IMR-90 (cell line): ENCODE data around the gene NOTCH3. TPM values are rescaled to one million over a fixed set of nuclear protein-coding genes. Genes with fewer than 3 reads are reported as not detected.

Experiments used
- ATAC-seq: fragments of 200-7000 bp; cut with Tn5 transposase; 2 replicates; pipeline ENCODE4 v1.9.1; 2020; ENCODE audit warnings: low read depth, mild to moderate bottlenecking, moderate library complexity
- BruUV-seq: library from RNA; stranded (reverse); fragments of 400-500 nt; replicated peaks from 2 replicates; lab custom pipeline; 2021; lab: Mats Ljungman, UMichigan
- CTCF ChIA-PET: fragments of 300-600 bp; formaldehyde crosslinking; extraction: SDS; loops from one replicate; lab custom pipeline; 2021; ENCODE audit warnings: antibody characterized with exemption; lab: Yijun Ruan, JAX
- POLR2A ChIA-PET: fragments of 300-600 bp; sonication (Branson Sonifier 250); formaldehyde crosslinking; loops from one replicate; lab custom pipeline; 2022; ENCODE audit warnings: antibody characterized with exemption; ENCODE audit not compliant: unreplicated experiment; lab: Charles Lee
- DNase-seq: peaks from one replicate; pipeline ENCODE4 v3.0.0; 2013
- H2AFZ ChIP-seq: replicated peaks from 2 replicates; pipeline ENCODE3; 2013; ENCODE audit warnings: low read length, mild to moderate bottlenecking; ENCODE audit not compliant: poor library complexity
- H2AK5ac ChIP-seq: 2 replicates; pipeline ENCODE4 v1.6.1; 2013; ENCODE audit warnings: low read depth, low read length, inconsistent platforms
- H2AK9ac ChIP-seq: replicated peaks from 2 replicates; pipeline ENCODE3; 2013; ENCODE audit warnings: mild to moderate bottlenecking, low read depth, low read length, moderate library complexity; ENCODE audit not compliant: poor library complexity
- H2BK120ac ChIP-seq: 2 replicates; pipeline ENCODE4 v1.6.1; 2013; ENCODE audit warnings: low read depth, low read length, inconsistent platforms
- H2BK15ac ChIP-seq: 3 replicates; pipeline ENCODE4 v1.6.1; 2013; ENCODE audit warnings: low read depth, low read length, inconsistent platforms
- H2BK20ac ChIP-seq: 2 replicates; pipeline ENCODE4 v1.6.1; 2013; ENCODE audit warnings: low read depth, mild to moderate bottlenecking, inconsistent platforms, low read length, moderate library complexity
- H2BK5ac ChIP-seq: 2 replicates; pipeline ENCODE4 v1.6.1; 2013; ENCODE audit warnings: mild to moderate bottlenecking, low read depth, low read length, inconsistent platforms; ENCODE audit not compliant: poor library complexity, severe bottlenecking
- H3K14ac ChIP-seq: replicated peaks from 2 replicates; pipeline ENCODE4 v1.6.1; 2013; ENCODE audit warnings: low read depth, low read length, inconsistent platforms
- H3K18ac ChIP-seq: 2 replicates; pipeline ENCODE4 v1.6.1; 2013; ENCODE audit warnings: low read depth, low read length, control low read depth
- H3K23ac ChIP-seq: 2 replicates; pipeline ENCODE4 v1.6.1; 2013; ENCODE audit warnings: low read depth, low read length, inconsistent platforms
- H3K27ac ChIP-seq: 2 replicates; pipeline ENCODE4 v1.5.1; 2013; ENCODE audit warnings: mild to moderate bottlenecking, control low read depth, low read length; ENCODE audit not compliant: insufficient read depth
- H3K27me3 ChIP-seq: 2 replicates; pipeline ENCODE4 v1.6.1; 2013; ENCODE audit warnings: low read length; ENCODE audit not compliant: control insufficient read depth, insufficient read depth
- H3K36me3 ChIP-seq: 2 replicates; pipeline ENCODE4 v1.6.1; 2013; ENCODE audit warnings: low read length, mixed read lengths; ENCODE audit not compliant: control insufficient read depth, insufficient read depth
- H3K4ac ChIP-seq: 2 replicates; pipeline ENCODE4 v1.6.1; 2013; ENCODE audit warnings: low read depth, low read length, inconsistent platforms
- H3K4me1 ChIP-seq: 2 replicates; pipeline ENCODE4 v1.6.1; 2013; ENCODE audit warnings: low read length, mixed read lengths; ENCODE audit not compliant: control insufficient read depth, insufficient read depth
- H3K4me2 ChIP-seq: 2 replicates; pipeline ENCODE4 v1.6.1; 2013; ENCODE audit warnings: low read depth, mild to moderate bottlenecking, control low read depth, low read length, moderate library complexity
- H3K4me3 ChIP-seq: 2 replicates; pipeline ENCODE4 v1.5.1; 2013; ENCODE audit warnings: low read depth, mild to moderate bottlenecking, control low read depth, low read length, moderate library complexity; ENCODE audit not compliant: insufficient read depth
- H3K56ac ChIP-seq: 2 replicates; pipeline ENCODE4 v1.6.1; 2013; ENCODE audit warnings: low read length, inconsistent platforms; ENCODE audit not compliant: insufficient read depth; ENCODE audit errors: extremely low read depth
- H3K79me1 ChIP-seq, 2 experiments: 2 replicates each; pipeline ENCODE4 v1.6.1; 2013; ENCODE audit warnings: low read length in 2 of 2, inconsistent platforms in 1 of 2, low read depth in 1 of 2
- H3K9ac ChIP-seq: 2 replicates; pipeline ENCODE4 v1.6.1; 2013; ENCODE audit warnings: low read depth, low read length, control low read depth
- H3K9me1 ChIP-seq: 2 replicates; pipeline ENCODE4 v1.6.1; 2013; ENCODE audit warnings: low read length, inconsistent platforms; ENCODE audit not compliant: insufficient read depth
- H3K9me3 ChIP-seq: 2 replicates; pipeline ENCODE4 v1.6.1; 2013; ENCODE audit warnings: low read length; ENCODE audit not compliant: control insufficient read depth, insufficient read depth
- H4K20me1 ChIP-seq: 2 replicates; pipeline ENCODE4 v1.6.1; 2013; ENCODE audit warnings: low read length, inconsistent platforms; ENCODE audit not compliant: insufficient read depth
- H4K5ac ChIP-seq: 2 replicates; pipeline ENCODE4 v1.6.1; 2013; ENCODE audit warnings: mild to moderate bottlenecking, low read depth, low read length, control low read depth
- H4K8ac ChIP-seq, 2 experiments: 2 replicates each; pipeline ENCODE4 v1.6.1; 2013; ENCODE audit warnings: low read depth in 2 of 2, low read length in 2 of 2, control low read depth in 1 of 2, inconsistent platforms in 1 of 2
- H4K91ac ChIP-seq: 2 replicates; pipeline ENCODE4 v1.6.1; 2013; ENCODE audit warnings: low read depth, low read length, inconsistent platforms; ENCODE audit not compliant: insufficient read depth
- BHLHE40 ChIP-seq: fragments of 150-350 bp; IDR thresholded peaks from 2 replicates; pipeline ENCODE4 v1.6.1; 2016; ENCODE audit warnings: mild to moderate bottlenecking, low read depth, low read length
- CEBPB ChIP-seq: IDR thresholded peaks from 2 replicates; pipeline ENCODE4 v1.6.1; 2012; ENCODE audit warnings: low read depth, low read length, improper control_type of control experiment
- CHD1 ChIP-seq: IDR thresholded peaks from 2 replicates; pipeline ENCODE4 v1.6.1; 2012; ENCODE audit warnings: low read depth, low read length, improper control_type of control experiment
- CTCF ChIP-seq: conservative IDR thresholded peaks from 2 replicates; pipeline ENCODE4 v1.5.1; 2012; ENCODE audit warnings: mild to moderate bottlenecking, low read depth, low read length, improper control_type of control experiment
- ELK1 ChIP-seq: fragments of 150-350 bp; IDR thresholded peaks from 2 replicates; pipeline ENCODE4 v1.6.1; 2016; ENCODE audit warnings: low read depth, mild to moderate bottlenecking, low read length, moderate library complexity, borderline replicate concordance
- FOS ChIP-seq: fragments of 150-350 bp; IDR thresholded peaks from 2 replicates; pipeline ENCODE4 v1.6.1; 2016; ENCODE audit warnings: low read depth, low read length
- MAFK ChIP-seq: IDR thresholded peaks from 2 replicates; pipeline ENCODE4 v1.6.1; 2012; ENCODE audit warnings: low read depth, low read length, improper control_type of control experiment
- MAZ ChIP-seq: IDR thresholded peaks from 2 replicates; pipeline ENCODE4 v1.6.1; 2012; ENCODE audit warnings: low read depth, mild to moderate bottlenecking, low read length, improper control_type of control experiment, moderate library complexity, borderline replicate concordance
- MXI1 ChIP-seq: IDR thresholded peaks from 2 replicates; pipeline ENCODE4 v1.6.1; 2012; ENCODE audit warnings: low read depth, mild to moderate bottlenecking, low read length, moderate library complexity, borderline replicate concordance
- NFE2L2 ChIP-seq: fragments of 150-350 bp; IDR thresholded peaks from 2 replicates; pipeline ENCODE4 v1.6.1; 2016; ENCODE audit warnings: low read depth, mild to moderate bottlenecking, low read length
- POLR2A ChIP-seq: IDR thresholded peaks from 2 replicates; pipeline ENCODE4 v1.6.1; 2012; ENCODE audit warnings: mild to moderate bottlenecking, low read depth, low read length
- RAD21 ChIP-seq: IDR thresholded peaks from 2 replicates; pipeline ENCODE4 v1.6.1; 2012; ENCODE audit warnings: low read length, improper control_type of control experiment
- RCOR1 ChIP-seq: IDR thresholded peaks from 2 replicates; pipeline ENCODE4 v1.6.1; 2012; ENCODE audit warnings: mild to moderate bottlenecking, low read length, improper control_type of control experiment; ENCODE audit not compliant: insufficient replicate concordance
- SMC3 ChIP-seq: fragments of 150-350 bp; IDR thresholded peaks from 2 replicates; pipeline ENCODE4 v1.6.1; 2016; ENCODE audit warnings: low read depth, mild to moderate bottlenecking, antibody characterized with exemption, low read length, moderate library complexity
- USF2 ChIP-seq: fragments of 150-350 bp; IDR thresholded peaks from 2 replicates; pipeline ENCODE4 v1.6.1; 2017; ENCODE audit warnings: mild to moderate bottlenecking, antibody characterized with exemption, low read length, low read depth
- WGBS, 2 experiments: methylation state at CpG; one replicate each; pipeline versions ENCODE4 v1.1.5 to v1.1.7; 2013; ENCODE audit warnings: missing lambda C conversion rate in 2 of 2; ENCODE audit not compliant: insufficient read length in 1 of 2; ENCODE audit errors: extremely low coverage in 2 of 2; 5-methylcytosine and 5-hydroxymethylcytosine counted together
- dilution Hi-C: fragments of 300-500 bp; cut with HindIII; formaldehyde crosslinking; loops from one replicate; pipeline ENCODE4 v1.14.3; 2018; ENCODE audit warnings: low sequenced_read_pairs; ENCODE audit not compliant: unreplicated experiment
- in situ Hi-C: fragments of 300-500 bp; cut with MboI; formaldehyde crosslinking; loops from 3 replicates; pipeline ENCODE4 v1.14.3; 2019; ENCODE audit warnings: low sequenced_read_pairs, inconsistent platforms, mixed read lengths
- intact Hi-C: fragments of 100-400 bp; cut with micrococcal nuclease; formaldehyde crosslinking; loops from 2 replicates; pipeline ENCODE4 v1.10.0; 2022
- polyA plus RNA-seq, 3 experiments: library from polyadenylated mRNA; depleted of rRNA; stranded (reverse); fragments of >200 nt; gene quantifications; 2 replicates each; pipeline ENCODE4 v1.2.3, GENCODE V29; 2012; ENCODE audit warnings: low replicate concordance in 1 of 3
- total RNA-seq: library from RNA; depleted of rRNA; stranded (reverse); fragments of >200 nt; gene quantifications from 2 replicates; pipeline ENCODE4 v1.2.3, GENCODE V29; 2012

The NOTCH3 gene
- total and polyA plus RNA-seq, 2 of the 4 experiments (the other 2 are of a cell fraction), result 5.9 to 25.1 TPM

GRCh38 chr19:15181394-15181793, 19.4 kb downstream of the NOTCH3 start:
- no peaks in the 10 kb centered on the region for H3K9me3 ChIP-seq
- no peak overlapping the region for H4K8ac ChIP-seq
- no peak for TF ChIP-seq CTCF
- TF ChIP-seq NFE2L2, result no peak
- TF ChIP-seq SMC3, result no peak
- no peak for TF ChIP-seq CEBPB
- TF ChIP-seq POLR2A, result no peak
- no peak for TF ChIP-seq BHLHE40
- no peak for TF ChIP-seq MAZ
- no peak for TF ChIP-seq RAD21
- no peak for TF ChIP-seq MAFK
- no peak for TF ChIP-seq ELK1
- no peak for TF ChIP-seq MXI1
- no peak for TF ChIP-seq USF2
- TF ChIP-seq FOS, result no peak
- no peak for TF ChIP-seq CHD1
- TF ChIP-seq RCOR1, result no peak
- H3K27ac ChIP-seq, result no peak overlapping the region
- H2BK120ac ChIP-seq, result no peak overlapping the region
- CTCF ChIA-PET, result no interaction called here
- no peak overlapping the region for H2BK15ac ChIP-seq
- no peak overlapping the region for H3K4ac ChIP-seq
- H3K36me3 ChIP-seq, result peaks cover 49% of the 10 kb centered on the region
- no peak overlapping the region for H4K91ac ChIP-seq
- BruUV-seq, result no TSS peak
- H2BK20ac ChIP-seq, result no peak overlapping the region
- no peak overlapping the region for H3K9ac ChIP-seq
- dilution Hi-C loops, result no loop called here
- H3K27me3 ChIP-seq, result no peaks in the 10 kb centered on the region
- H3K14ac ChIP-seq, result no peak overlapping the region
- no peak overlapping the region for H3K18ac ChIP-seq
- peaks cover 2% of the 10 kb centered on the region; the same call in 1 of the 2 replicates for H3K4me1 ChIP-seq
- in situ Hi-C loops, result no loop called here
- H4K20me1 ChIP-seq, result peaks cover 10% of the 10 kb centered on the region
- no peak overlapping the region for H3K4me2 ChIP-seq
- no peak for DNase-seq
- 91% methylated on average over 8 of the region's 23 CpGs; no CpG with 5 or more reads in 1 of the 2 experiments for WGBS, 2 experiments
- intact Hi-C loops, result no loop called here
- H4K5ac ChIP-seq, result no peak overlapping the region
- H3K9me1 ChIP-seq, result no peaks in the 10 kb centered on the region
- peaks cover 2 to 11% of the 10 kb centered on the region in 2 experiments; a peak in 1 of 4 replicates for H3K79me1 ChIP-seq
- H2AFZ ChIP-seq, result no peak overlapping the region
- no peak overlapping the region for H3K4me3 ChIP-seq
- H2AK9ac ChIP-seq, result no peak overlapping the region
- H3K56ac ChIP-seq, result no peak overlapping the region
- POLR2A ChIA-PET, result no interaction called here
- H3K23ac ChIP-seq, result no peak overlapping the region
- H2AK5ac ChIP-seq, result no peak overlapping the region
- no peak for ATAC-seq
- H2BK5ac ChIP-seq, result no peak overlapping the region
